Suppressor macrophage treated with lipopolysaccharide for 1 hour (primary cell): ENCODE data around the gene CHST3.

Source experiments
- DNase-seq, 3 donors: peaks; one replicate each; pipeline ENCODE4 v3.0.0-alpha.2; 2020 to 2022

The CHST3 gene

GRCh38 chr10:71995449-71995848 is 31.3 kb downstream of the CHST3 start:
- no peak for DNase-seq

DNA sequence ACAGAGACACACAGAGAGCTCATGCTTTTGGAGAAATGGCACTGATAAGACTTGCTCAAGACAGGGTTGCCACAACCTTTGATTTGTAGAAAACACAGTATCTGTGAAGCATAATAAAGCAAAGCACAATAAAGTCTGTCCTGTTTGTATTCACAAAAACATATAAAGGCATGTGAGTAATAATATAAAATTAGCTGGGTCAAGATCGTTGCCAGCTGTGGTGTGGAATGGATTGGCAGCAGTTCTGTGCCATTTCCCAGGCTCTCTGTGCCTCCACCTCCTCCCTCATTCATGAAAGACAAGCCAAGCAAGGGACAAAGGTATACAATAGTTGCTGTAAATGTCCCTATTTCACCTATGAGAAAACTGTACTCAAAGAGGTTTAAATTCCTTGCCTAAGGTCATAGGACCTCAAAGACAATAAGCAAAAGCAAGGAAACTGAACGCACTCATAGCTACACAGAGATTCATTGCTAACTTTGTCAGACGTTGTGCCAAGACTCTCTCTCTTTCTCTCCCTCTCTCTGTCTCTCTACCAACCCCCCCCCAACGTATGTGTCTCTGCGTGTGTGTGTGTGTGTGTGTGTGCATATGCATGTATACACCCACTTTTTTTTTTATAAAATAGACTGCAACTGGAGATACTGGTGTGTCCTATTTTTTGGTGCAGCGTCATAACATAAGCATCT is 31.8 kb downstream of the CHST3 start:
- no peak for DNase-seq

- no peak for DNase-seq
These were observed 32.6 kb downstream of the CHST3 start for GRCh38 chr10:71996592-71997371.

GRCh38 chr10:71998119-71998839 is 34.1 kb downstream of the CHST3 start:
- no peak for DNase-seq

GRCh38 chr10:71998840-71999194 is 34.6 kb downstream of the CHST3 start:
- DNase-seq = no peak

DNA sequence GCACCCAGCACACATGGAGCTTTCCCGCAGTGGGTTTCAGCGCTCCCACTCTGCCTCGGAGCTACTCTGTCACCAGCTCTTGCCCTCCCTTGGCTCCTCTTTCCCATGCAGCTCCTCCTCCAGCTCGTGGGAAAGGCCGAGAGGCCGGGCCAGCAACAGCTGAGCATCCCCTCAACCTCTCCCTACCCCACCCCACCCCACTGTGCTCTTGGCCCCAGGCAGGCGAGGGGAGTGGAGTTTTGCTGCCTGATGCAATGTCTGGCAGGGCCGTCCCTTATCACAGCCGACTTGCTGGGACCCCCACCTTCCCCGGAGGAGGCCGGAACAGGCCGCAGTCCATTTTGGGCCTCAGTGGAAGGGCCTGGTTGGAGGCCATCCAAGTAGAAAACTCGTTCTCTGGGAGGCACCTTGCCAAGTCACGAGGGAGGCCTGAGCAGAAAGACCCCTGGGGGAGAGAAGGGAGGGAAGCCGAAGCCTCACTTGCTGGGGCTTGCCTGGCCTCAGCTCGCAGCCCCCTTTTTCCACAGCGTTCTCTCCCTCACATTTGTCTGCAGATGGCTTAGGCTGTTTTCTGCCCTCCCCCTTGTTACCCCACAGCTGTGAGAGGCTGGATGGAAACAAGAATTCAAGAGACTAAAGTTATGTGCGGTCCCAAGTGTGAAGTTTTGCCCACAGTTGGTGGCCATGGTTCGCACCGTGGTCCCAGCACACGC is 35.3 kb downstream of the CHST3 start:
- no peak for DNase-seq

DNA sequence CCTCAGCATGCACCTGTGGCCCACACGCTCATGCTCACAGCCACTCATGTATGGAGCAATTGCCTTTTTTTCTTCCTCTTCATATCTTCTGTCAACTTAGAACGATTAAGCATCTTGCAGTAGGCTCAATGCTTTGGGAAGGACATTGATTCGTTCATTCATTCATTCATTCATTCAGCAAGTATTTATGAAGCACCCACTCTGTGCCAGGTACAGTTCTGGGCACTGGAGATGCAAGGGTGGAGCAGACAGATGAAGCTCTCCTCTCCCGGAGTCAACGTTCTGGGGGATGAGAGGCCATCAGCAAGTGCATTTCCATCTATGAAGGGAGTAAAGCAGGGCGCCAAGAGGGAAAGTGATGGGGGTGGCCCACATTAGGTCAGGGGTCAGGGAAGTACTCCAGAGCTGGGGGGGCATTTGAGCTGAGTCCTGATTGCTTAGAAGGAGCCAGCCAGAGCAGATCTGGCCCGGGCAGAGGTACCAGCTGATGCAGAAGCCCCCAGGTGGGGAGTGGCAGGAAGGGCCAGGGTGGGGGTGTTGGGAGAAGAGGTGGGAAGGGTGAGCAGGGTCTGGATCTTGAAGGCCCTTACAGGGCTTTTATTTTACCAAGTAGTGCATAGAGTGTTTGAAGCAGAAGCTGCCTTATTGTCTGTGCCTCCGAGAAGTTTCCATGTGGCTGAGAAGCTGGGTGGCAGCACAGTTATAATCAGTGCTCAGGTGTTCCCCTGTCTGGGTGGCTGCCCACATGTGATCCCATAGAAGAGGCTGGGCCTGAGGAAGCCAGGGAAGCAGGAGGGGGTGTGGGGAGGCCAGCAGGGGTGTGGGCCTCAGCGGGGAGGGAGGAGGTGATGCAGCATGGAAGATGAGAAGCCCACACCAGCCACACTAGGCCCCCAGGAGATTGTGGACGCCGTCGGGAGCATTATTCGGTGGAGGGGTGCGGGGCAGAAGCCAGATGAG is 36.2 kb downstream of the CHST3 start:
- no peak for DNase-seq

DNA sequence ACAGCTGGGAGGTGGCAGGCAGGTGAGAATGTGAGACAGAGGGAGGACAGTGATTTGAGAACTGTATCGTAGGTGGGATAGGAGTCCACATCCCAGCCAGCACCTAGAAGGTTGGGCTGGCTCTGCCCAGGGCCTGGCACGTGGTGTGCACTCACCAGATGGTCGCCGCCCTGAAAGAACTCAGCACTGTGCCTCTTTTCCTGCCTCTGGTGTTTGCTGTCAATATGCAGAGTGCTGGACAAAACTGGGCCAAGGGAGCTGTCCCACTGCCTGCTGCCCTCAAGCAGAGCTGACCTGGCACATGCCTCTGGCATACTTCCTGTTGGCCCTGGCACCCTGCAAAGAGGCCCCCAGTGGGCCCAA is 36.8 kb downstream of the CHST3 start:
- no peak for DNase-seq

DNA sequence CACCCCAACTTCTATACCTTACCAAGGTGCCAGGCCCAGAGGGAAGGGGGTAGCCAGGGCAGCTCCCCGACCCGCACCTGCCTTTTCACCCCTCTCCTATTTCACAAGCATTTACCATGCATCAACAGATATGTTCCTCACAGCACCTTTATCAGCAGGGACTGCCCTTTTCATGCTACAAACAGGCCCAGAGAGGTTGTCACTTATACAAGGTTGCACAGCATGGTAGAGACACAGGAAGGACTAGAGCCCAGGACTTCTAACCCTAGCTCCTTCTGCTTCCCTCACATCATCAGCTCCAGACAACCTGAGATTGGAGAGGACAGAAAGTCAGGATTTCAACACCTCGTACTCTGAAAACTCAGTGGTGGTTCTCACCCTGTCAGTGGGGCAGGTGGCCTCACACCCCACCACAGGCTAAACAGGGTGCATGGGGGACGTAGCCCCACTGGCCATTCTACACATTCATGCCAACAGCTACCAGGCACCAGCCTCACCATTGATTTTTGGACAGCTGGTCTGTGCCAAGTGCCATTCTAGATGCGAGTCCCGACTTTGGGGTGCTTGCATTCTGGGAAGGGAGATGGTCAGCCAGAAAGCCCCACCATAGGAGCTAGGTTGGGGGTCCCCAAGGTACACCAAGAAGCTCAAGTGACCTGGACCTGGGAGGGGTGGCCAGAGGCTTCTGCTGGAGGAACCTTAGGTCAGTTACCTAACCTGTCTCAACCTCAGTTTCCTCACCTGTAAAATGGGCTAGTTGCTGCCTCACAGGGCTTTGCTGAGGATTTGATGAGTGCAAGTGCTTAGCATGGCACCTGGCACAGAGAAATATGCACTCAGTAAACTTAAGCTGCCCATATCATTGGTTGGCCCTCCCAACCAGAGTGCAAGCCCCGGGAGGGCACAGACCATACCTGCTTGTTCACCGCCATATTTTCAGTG is 38.4 kb downstream of the CHST3 start:
- DNase-seq = no peak

DNA sequence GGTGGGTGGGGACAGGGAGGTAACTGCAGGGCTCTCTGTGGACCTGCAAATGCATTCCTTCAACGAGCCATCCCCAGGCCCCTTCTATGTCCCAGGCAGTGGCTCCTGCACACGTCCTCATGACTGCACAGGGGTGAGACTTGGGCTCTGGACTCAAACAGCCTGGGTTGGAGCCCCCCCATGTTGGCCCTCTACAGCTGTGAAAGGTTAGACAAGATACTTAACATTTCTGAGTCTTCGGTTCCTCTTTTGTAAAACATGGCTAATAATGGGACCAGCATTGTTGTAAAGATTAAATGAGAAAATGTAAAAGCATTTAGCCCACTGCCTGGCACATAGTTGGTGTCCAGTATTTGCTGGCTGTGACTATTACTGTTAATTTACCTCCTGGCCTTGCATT is 41.8 kb downstream of the CHST3 start:
- DNase-seq = no peak

GRCh38 chr10:72007246-72007892 is 43.2 kb downstream of the CHST3 start:
- no peak for DNase-seq

GRCh38 chr10:72008096-72008981 is 44.1 kb downstream of the CHST3 start:
- DNase-seq = no peak

- DNase-seq = no peak
These were observed 44.8 kb downstream of the CHST3 start for GRCh38 chr10:72009051-72009424.

- DNase-seq = peak in 1 of 3 donors; percentile 30
These were observed 45.4 kb downstream of the CHST3 start for GRCh38 chr10:72009425-72010081.

DNA sequence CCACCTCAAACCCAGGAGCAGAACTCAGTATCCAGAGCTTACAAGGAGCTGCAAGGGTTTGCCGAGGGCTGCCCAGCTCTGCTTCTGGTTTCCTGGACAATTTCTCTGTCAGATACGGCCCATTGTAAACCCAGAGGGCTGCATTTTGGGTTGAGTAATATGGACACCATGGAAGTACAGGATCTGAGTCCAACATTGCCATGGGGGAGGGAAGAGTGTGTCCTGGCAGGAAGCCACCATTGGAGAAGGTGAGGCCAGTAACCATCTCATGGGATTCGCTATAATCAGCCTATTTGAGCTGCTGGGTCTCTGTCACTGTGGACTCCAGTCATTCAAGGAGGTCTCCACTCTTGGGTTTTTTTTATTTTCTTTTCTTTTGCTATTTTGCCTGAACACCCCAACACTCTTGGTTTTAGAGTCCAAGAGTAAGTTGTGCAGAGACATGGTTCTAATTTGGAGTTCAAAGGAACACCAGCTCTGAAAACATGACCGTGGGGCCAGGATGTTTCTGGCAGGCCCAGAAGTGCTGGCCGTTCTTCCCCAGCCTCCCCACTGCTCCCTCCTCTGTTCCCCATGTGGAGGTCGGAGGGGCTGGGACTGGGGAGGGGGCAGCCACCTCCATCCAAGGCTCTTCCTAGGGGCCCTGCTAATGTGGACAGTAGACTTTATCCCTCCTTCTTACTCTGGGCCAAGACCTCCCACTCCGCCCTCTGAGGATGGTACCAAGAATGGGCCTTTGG is 46.2 kb downstream of the CHST3 start:
- no peak for DNase-seq

GRCh38 chr10:72011016-72011415 is 46.8 kb downstream of the CHST3 start:
- no peak for DNase-seq

GRCh38 chr10:72011468-72011867 is 47.3 kb downstream of the CHST3 start:
- no peak for DNase-seq

- DNase-seq = no peak
These were observed 47.8 kb downstream of the CHST3 start for GRCh38 chr10:72011976-72012512.
